ENCODE measurements around the gene LRRC8D. TPM values are rescaled to one million over a fixed set of nuclear protein-coding genes. Genes with fewer than 3 reads are reported as not detected.

The LRRC8D gene
- polyA plus RNA-seq, 2 of the 4 experiments (the other 2 are of a cell fraction): 41.8 to 76.7 TPM

DNA sequence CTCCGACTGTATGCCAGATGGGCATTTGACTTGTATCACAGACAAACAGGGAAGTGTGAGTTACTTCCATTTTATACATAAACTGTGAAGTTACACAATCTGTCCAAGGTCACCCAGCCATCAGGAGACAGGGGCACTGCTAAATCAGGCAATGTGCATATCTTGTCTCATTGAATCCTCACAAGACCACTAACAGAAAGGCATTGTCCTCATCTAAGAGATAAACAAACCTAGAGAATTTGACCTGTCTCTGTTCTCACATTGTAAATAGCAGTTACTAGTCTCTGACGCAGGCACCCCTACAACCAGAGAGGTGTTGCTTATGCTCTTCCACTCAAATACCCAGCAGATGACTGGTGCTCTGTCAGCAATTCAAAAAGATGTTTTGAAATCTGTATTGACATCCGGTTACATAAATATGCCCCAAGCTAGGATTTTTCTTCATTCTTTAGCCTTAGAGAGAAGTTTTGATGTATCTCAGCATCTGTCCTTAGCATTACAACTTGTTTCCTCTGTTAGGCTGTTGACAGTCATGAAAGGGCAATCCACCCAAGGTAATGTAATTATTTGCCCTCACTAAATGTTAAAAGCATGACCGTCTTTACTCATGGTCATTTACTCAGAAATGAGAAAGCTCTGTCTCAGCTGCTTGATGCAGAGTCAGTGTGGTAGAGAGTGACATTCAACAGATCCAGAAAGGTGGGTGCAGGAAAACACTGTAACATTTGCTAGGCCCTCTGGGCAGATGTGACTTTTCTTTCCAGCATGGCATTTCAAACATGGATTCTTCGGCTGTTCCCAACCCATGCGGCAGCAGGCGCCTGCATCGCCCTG, 122.2 kb downstream of the LRRC8D start:
- ChIA-PET CTCF (interaction anchor here (0.6 to 1.3 kb wide), 2 partner anchors 9 to 798 kb away, joined by 3 read pairs; no protein-coding TSS in a partner anchor), POLR2A (no interaction called here)
- peak; percentile 22 to 93 for DNase-seq (ENCODE audit: low read depth in 1 of 2, low spot score in 1 of 2)
- no peak for FAIRE-seq
- WGBS (ENCODE audit: missing lambda C conversion rate): 32% methylated on average over 8 of the region's 8 CpGs
- H3K4me2 ChIP-seq: peak overlapping the region; percentile 62
- H3K27ac ChIP-seq: peak overlapping the region; percentile 85 to 89
- H3K9me3 ChIP-seq: no peaks in the 10 kb centered on the region
- peaks cover 63% of the 10 kb centered on the region for H3K4me1 ChIP-seq
- H3K4me3 ChIP-seq: no peak overlapping the region
- ATAC-seq: peak; percentile 89 to 93
- TF ChIP-seq, protein P1, sequence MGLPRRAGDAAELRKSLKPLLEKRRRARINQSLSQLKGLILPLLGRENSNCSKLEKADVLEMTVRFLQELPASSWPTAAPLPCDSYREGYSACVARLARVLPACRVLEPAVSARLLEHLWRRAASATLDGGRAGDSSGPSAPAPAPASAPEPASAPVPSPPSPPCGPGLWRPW (IDR thresholded peaks at IDR 0.05): peak; percentile 48; the same call in 1 of the 2 replicates
- TF ChIP-seq HEYL (CRISPR knock-in tag; IDR thresholded peaks at IDR 0.05): no peak
- TF ChIP-seq, protein P2, sequence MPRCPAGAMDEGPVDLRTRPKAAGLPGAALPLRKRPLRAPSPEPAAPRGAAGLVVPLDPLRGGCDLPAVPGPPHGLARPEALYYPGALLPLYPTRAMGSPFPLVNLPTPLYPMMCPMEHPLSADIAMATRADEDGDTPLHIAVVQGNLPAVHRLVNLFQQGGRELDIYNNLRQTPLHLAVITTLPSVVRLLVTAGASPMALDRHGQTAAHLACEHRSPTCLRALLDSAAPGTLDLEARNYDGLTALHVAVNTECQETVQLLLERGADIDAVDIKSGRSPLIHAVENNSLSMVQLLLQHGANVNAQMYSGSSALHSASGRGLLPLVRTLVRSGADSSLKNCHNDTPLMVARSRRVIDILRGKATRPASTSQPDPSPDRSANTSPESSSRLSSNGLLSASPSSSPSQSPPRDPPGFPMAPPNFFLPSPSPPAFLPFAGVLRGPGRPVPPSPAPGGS (IDR thresholded peaks at IDR 0.05): peak; percentile 62; the same call in 1 of the 3 replicates
- peak; percentile 47; the same call in 1 of the 2 replicates for TF ChIP-seq TP53 (CRISPR knock-in tag; IDR thresholded peaks at IDR 0.05)
- TF ChIP-seq NR3C1 (IDR thresholded peaks at IDR 0.05): no peak
- peak; percentile 75 to 92 for TF ChIP-seq CEBPB (IDR thresholded peaks at IDR 0.05)
- TF ChIP-seq SREBF2 (IDR thresholded peaks at IDR 0.05): no peak
- no peak for TF ChIP-seq ZFP36 (IDR thresholded peaks at IDR 0.05; ENCODE audit: borderline replicate concordance, partially characterized antibody)
- TF ChIP-seq HOXA7 (CRISPR knock-in tag; IDR thresholded peaks at IDR 0.05): no peak
- TF ChIP-seq ZNF302 (CRISPR knock-in tag; IDR thresholded peaks at IDR 0.05): no peak
- TF ChIP-seq, protein P3, sequence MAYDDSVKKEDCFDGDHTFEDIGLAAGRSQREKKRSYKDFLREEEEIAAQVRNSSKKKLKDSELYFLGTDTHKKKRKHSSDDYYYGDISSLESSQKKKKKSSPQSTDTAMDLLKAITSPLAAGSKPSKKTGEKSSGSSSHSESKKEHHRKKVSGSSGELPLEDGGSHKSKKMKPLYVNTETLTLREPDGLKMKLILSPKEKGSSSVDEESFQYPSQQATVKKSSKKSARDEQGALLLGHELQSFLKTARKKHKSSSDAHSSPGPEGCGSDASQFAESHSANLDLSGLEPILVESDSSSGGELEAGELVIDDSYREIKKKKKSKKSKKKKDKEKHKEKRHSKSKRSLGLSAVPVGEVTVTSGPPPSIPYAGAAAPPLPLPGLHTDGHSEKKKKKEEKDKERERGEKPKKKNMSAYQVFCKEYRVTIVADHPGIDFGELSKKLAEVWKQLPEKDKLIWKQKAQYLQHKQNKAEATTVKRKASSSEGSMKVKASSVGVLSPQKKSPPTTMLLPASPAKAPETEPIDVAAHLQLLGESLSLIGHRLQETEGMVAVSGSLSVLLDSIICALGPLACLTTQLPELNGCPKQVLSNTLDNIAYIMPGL (CRISPR knock-in tag; IDR thresholded peaks at IDR 0.05; ENCODE audit: borderline replicate concordance): no peak
- peak; percentile 75 for TF ChIP-seq JUNB (IDR thresholded peaks at IDR 0.05)
- TF ChIP-seq EHF (CRISPR knock-in tag; IDR thresholded peaks at IDR 0.05): 0 out of 2 replicates have a peak, but pooled peaks have one; percentile 18
- TF ChIP-seq CBX2 (IDR thresholded peaks at IDR 0.05; ENCODE audit: borderline replicate concordance, low read depth): no peak
- TF ChIP-seq JUN (IDR thresholded peaks at IDR 0.05): peak; percentile 76 to 79; a peak in 4 of 5 replicates
- TF ChIP-seq, protein P4, sequence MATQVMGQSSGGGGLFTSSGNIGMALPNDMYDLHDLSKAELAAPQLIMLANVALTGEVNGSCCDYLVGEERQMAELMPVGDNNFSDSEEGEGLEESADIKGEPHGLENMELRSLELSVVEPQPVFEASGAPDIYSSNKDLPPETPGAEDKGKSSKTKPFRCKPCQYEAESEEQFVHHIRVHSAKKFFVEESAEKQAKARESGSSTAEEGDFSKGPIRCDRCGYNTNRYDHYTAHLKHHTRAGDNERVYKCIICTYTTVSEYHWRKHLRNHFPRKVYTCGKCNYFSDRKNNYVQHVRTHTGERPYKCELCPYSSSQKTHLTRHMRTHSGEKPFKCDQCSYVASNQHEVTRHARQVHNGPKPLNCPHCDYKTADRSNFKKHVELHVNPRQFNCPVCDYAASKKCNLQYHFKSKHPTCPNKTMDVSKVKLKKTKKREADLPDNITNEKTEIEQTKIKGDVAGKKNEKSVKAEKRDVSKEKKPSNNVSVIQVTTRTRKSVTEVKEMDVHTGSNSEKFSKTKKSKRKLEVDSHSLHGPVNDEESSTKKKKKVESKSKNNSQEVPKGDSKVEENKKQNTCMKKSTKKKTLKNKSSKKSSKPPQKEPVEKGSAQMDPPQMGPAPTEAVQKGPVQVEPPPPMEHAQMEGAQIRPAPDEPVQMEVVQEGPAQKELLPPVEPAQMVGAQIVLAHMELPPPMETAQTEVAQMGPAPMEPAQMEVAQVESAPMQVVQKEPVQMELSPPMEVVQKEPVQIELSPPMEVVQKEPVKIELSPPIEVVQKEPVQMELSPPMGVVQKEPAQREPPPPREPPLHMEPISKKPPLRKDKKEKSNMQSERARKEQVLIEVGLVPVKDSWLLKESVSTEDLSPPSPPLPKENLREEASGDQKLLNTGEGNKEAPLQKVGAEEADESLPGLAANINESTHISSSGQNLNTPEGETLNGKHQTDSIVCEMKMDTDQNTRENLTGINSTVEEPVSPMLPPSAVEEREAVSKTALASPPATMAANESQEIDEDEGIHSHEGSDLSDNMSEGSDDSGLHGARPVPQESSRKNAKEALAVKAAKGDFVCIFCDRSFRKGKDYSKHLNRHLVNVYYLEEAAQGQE (IDR thresholded peaks at IDR 0.05): no peak
- no peak for TF ChIP-seq EHMT2 (IDR thresholded peaks at IDR 0.05; ENCODE audit: low read depth)
- TF ChIP-seq TFCP2L1 (CRISPR knock-in tag; IDR thresholded peaks at IDR 0.05): no peak
- no peak; the same call in 1 of the 2 replicates for TF ChIP-seq FOSB (CRISPR knock-in tag; IDR thresholded peaks at IDR 0.05)
- TF ChIP-seq CHD4 (IDR thresholded peaks at IDR 0.05; ENCODE audit: borderline replicate concordance): no peak
- peak; percentile 91 for TF ChIP-seq MAFK (IDR thresholded peaks at IDR 0.05; ENCODE audit: partially characterized antibody)
- no peak for TF ChIP-seq PHF8 (IDR thresholded peaks at IDR 0.05; ENCODE audit: borderline replicate concordance, low read depth)
- TF ChIP-seq GATA3 (IDR thresholded peaks at IDR 0.05; ENCODE audit: borderline replicate concordance): peak; percentile 92
- TF ChIP-seq POLR2A (IDR thresholded peaks at IDR 0.05; ENCODE audit: low read length): no peak
- TF ChIP-seq NFE2L2 (conservative IDR thresholded peaks at IDR 0.05; ENCODE audit: low read length): no peak
- no peak for TF ChIP-seq POLR2AphosphoS2 (conservative IDR thresholded peaks at IDR 0.05; ENCODE audit: low read length)
- TF ChIP-seq SMC3 (IDR thresholded peaks at IDR 0.05): peak; percentile 30; the same call in 1 of the 3 replicates
- TF ChIP-seq MYC (IDR thresholded peaks at IDR 0.05; ENCODE audit: borderline replicate concordance, low read length): no peak
- peak; percentile 86 to 92; a peak in 4 of 5 replicates for TF ChIP-seq EP300 (IDR thresholded peaks at IDR 0.05)
- no peak for TF ChIP-seq RNF2 (IDR thresholded peaks at IDR 0.05; ENCODE audit: borderline replicate concordance, low read depth)
- TF ChIP-seq ZC3H11A (IDR thresholded peaks at IDR 0.05): no peak
- TF ChIP-seq, protein P5, sequence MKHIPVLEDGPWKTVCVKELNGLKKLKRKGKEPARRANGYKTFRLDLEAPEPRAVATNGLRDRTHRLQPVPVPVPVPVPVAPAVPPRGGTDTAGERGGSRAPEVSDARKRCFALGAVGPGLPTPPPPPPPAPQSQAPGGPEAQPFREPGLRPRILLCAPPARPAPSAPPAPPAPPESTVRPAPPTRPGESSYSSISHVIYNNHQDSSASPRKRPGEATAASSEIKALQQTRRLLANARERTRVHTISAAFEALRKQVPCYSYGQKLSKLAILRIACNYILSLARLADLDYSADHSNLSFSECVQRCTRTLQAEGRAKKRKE (CRISPR knock-in tag; IDR thresholded peaks at IDR 0.05; ENCODE audit: low read depth): no peak; the same call in 1 of the 2 replicates
